GM12878 (cell line): ENCODE data around the gene PGBD5. TPM values are rescaled to one million over a fixed set of nuclear protein-coding genes. Genes with fewer than 3 reads are reported as not detected.

Source experiments
- ATAC-seq: fragments of 200-7000 bp; cut with Tn5 transposase; 3 replicates; pipeline ENCODE4 v1.9.1; 2020; ENCODE audit warnings: mild to moderate bottlenecking, moderate library complexity
- BruUV-seq: library from RNA; stranded (reverse); fragments of 400-500 nt; replicated peaks from 2 replicates; lab custom pipeline; 2021; lab: Mats Ljungman, UMichigan
- CTCF ChIA-PET: fragments of 300-600 bp; sonication (Branson Sonifier 250); formaldehyde crosslinking; extraction: SDS; loops from one replicate; lab custom pipeline; 2021; ENCODE audit warnings: inconsistent platforms; lab: Yijun Ruan, JAX
- POLR2A ChIA-PET: fragments of 350-600 bp; formaldehyde crosslinking; extraction: SDS; loops from one replicate; lab custom pipeline; 2021; ENCODE audit warnings: inconsistent platforms; lab: Charles Lee
- RAD21 ChIA-PET: fragments of 300-600 bp; sonication (Branson Sonifier 250); formaldehyde crosslinking; loops from one replicate; lab custom pipeline; 2023; ENCODE audit warnings: antibody characterized with exemption; ENCODE audit not compliant: unreplicated experiment; lab: Charles Lee
- SMC1A ChIA-PET: fragments of 300-600 bp; sonication (Branson Sonifier 250); formaldehyde crosslinking; loops from one replicate; lab custom pipeline; 2023; ENCODE audit not compliant: unreplicated experiment, uncharacterized antibody; lab: Charles Lee
- DNase-seq: peaks from one replicate; pipeline ENCODE4 v3.0.0-alpha.2; 2011; ENCODE audit warnings: low read depth, low spot score
- FAIRE-seq: peaks from 3 replicates; lab custom pipeline; 2011; peaks lifted over from hg19 to GRCh38; lab: Jason Lieb, UNC
- H2AFZ ChIP-seq: 2 replicates; pipeline ENCODE4 v1.6.0; 2011; ENCODE audit warnings: low read depth, low read length, control low read depth; ENCODE audit not compliant: control insufficient read depth
- H3K27ac ChIP-seq: 2 replicates; pipeline ENCODE4 v1.5.1; 2011; ENCODE audit warnings: control low read depth; ENCODE audit not compliant: control insufficient read depth, insufficient read depth
- H3K27me3 ChIP-seq, 2 experiments: replicated peaks in 1 of 2; 2 replicates each; pipeline versions ENCODE4 v1.6.0 to v1.6.1; 2011; ENCODE audit warnings: low read length in 1 of 2; ENCODE audit not compliant: control insufficient read depth in 2 of 2, insufficient read depth in 2 of 2
- H3K36me3 ChIP-seq, 2 experiments: 2 replicates each; pipeline ENCODE4 v1.5.1; 2011; ENCODE audit warnings: low read length in 1 of 2; ENCODE audit not compliant: control insufficient read depth in 2 of 2, insufficient read depth in 2 of 2
- H3K4me1 ChIP-seq: 2 replicates; pipeline ENCODE4 v1.6.1; 2011; ENCODE audit warnings: mild to moderate bottlenecking, low read length, moderate library complexity, mixed read lengths; ENCODE audit not compliant: control insufficient read depth, insufficient read depth
- H3K4me2 ChIP-seq: 2 replicates; pipeline ENCODE4 v1.6.0; 2011; ENCODE audit warnings: control low read depth; ENCODE audit not compliant: control insufficient read depth, insufficient read depth
- H3K4me3 ChIP-seq: fragments of 200-600 bp; sonication (generic); 2 replicates; pipeline ENCODE4 v1.5.1; 2016
- H3K79me2 ChIP-seq: 2 replicates; pipeline ENCODE4 v1.6.0; 2011; ENCODE audit warnings: low read length; ENCODE audit not compliant: control insufficient read depth, insufficient read depth
- H3K9ac ChIP-seq: 2 replicates; pipeline ENCODE4 v1.8.0; 2011; ENCODE audit warnings: low read length, control low read depth, mixed read lengths; ENCODE audit not compliant: control insufficient read depth, insufficient read depth
- H3K9me3 ChIP-seq: replicated peaks from 3 replicates; pipeline ENCODE4 v1.5.1; 2011; ENCODE audit warnings: mild to moderate bottlenecking, low read length; ENCODE audit not compliant: control insufficient read depth, insufficient read depth
- H4K20me1 ChIP-seq: 2 replicates; pipeline ENCODE4 v1.6.0; 2011; ENCODE audit not compliant: control insufficient read depth, insufficient read depth
- BCL11A ChIP-seq: IDR thresholded peaks from 2 replicates; pipeline ENCODE4 v1.6.1; 2011; ENCODE audit warnings: low read depth, low read length
- EED ChIP-seq: sonication (generic); IDR thresholded peaks from 2 replicates; pipeline ENCODE4 v1.6.1; 2016; ENCODE audit warnings: antibody characterized with exemption, low read depth
- ESRRA ChIP-seq: IDR thresholded peaks from 2 replicates; pipeline ENCODE4 v1.6.1; 2012; ENCODE audit warnings: mild to moderate bottlenecking, low read length, improper control_type of control experiment
- FOXK2 ChIP-seq: fragments of 450-650 bp; IDR thresholded peaks from 2 replicates; pipeline ENCODE4 v1.6.1; 2017; ENCODE audit warnings: mild to moderate bottlenecking, moderate library complexity
- FOXM1 ChIP-seq: IDR thresholded peaks from 2 replicates; pipeline ENCODE4 v1.6.1; 2012; ENCODE audit warnings: low read depth, mild to moderate bottlenecking, inconsistent platforms, low read length, moderate library complexity
- IKZF1 ChIP-seq: fragments of 450-650 bp; conservative IDR thresholded peaks from 2 replicates; pipeline ENCODE4 v1.6.1; 2017; ENCODE audit warnings: antibody characterized with exemption, mild to moderate bottlenecking
- IRF5 ChIP-seq: fragments of 450-650 bp; IDR thresholded peaks from 2 replicates; pipeline ENCODE4 v1.6.1; 2017; ENCODE audit warnings: borderline replicate concordance
- KDM1A ChIP-seq: fragments of 200-600 bp; sonication (generic); IDR thresholded peaks from 2 replicates; pipeline ENCODE4 v1.6.1; 2016; ENCODE audit warnings: borderline replicate concordance
- MTA3 ChIP-seq: IDR thresholded peaks from 2 replicates; pipeline ENCODE4 v1.6.1; 2012; ENCODE audit warnings: low read length, inconsistent platforms, borderline replicate concordance
- RELA ChIP-seq: fragments of 450-650 bp; IDR thresholded peaks from 2 replicates; pipeline ENCODE4 v1.8.0; 2014; ENCODE audit warnings: borderline replicate concordance; ENCODE audit not compliant: partially characterized antibody
- RUNX3 ChIP-seq: IDR thresholded peaks from 2 replicates; pipeline ENCODE4 v1.6.1; 2012; ENCODE audit warnings: low read length, inconsistent platforms
- SMARCA5 ChIP-seq: fragments of 450-650 bp; IDR thresholded peaks from 2 replicates; pipeline ENCODE4 v1.6.1; 2017; ENCODE audit warnings: mild to moderate bottlenecking
- USF1 ChIP-seq: IDR thresholded peaks from 2 replicates; pipeline ENCODE4 v1.6.1; 2011; ENCODE audit warnings: borderline replicate concordance, low read depth, mild to moderate bottlenecking, moderate library complexity, mixed read lengths, low read length; ENCODE audit not compliant: insufficient read depth; ENCODE audit errors: extremely low read length
- ZNF622 ChIP-seq: fragments of 450-650 bp; IDR thresholded peaks from 2 replicates; pipeline ENCODE4 v1.6.1; 2017; ENCODE audit warnings: mild to moderate bottlenecking, inconsistent platforms
- WGBS: methylation state at CpG from one replicate; pipeline ENCODE4 v1.1.6; 2016; ENCODE audit warnings: low lambda C conversion rate; ENCODE audit not compliant: insufficient replicate concordance, insufficient coverage; ENCODE audit errors: missing lambda C conversion rate; 5-methylcytosine and 5-hydroxymethylcytosine counted together
- in situ Hi-C: fragments of 300-500 bp; cut with MboI; formaldehyde crosslinking; loops from 9 replicates; pipeline ENCODE4 v1.14.3; 2018; ENCODE audit warnings: mixed read lengths
- intact Hi-C: fragments of 100-400 bp; cut with micrococcal nuclease; formaldehyde crosslinking; loops from one replicate; pipeline ENCODE4 v1.14.2; 2022; ENCODE audit not compliant: unreplicated experiment
- polyA plus RNA-seq, 11 experiments: library from polyadenylated mRNA; depleted of rRNA in 4 of 11; unstranded in 6 of 11; stranded (reverse) in 5 of 11; fragments of >200 nt; fragmentation: Nextera tagmentation in 4 of 11; fragmentation: Illumina TruSeq in 1 of 11; extraction: Ambion mirVana in 4 of 11; extraction: Trizol in 1 of 11; gene quantifications; 1 replicate in 1 of 11; 2 replicates in 10 of 11; pipeline versions ENCODE4 v1.2.1 to v1.2.3, GENCODE V29; 2011 to 2016; ENCODE audit warnings: inconsistent platforms in 2 of 11, missing spikeins in 2 of 11, low read depth in 1 of 11
- total RNA-seq, 4 experiments: library from RNA; depleted of rRNA in 3 of 4; stranded (reverse); fragments of >200 nt in 3 of 4; fragmentation: Illumina TruSeq in 1 of 4; extraction: Trizol in 1 of 4; gene quantifications; 2 replicates each; pipeline versions ENCODE4 v1.2.1 to v1.2.3, GENCODE V29; 2013 to 2021

Gene PGBD5
- total and polyA plus RNA-seq, 10 of the 15 experiments (the other 5 are each of a cell fraction or from before 2014, with no cell fraction given): 0.03 TPM; not detected in 9

GRCh38 chr1:230271300-230272035 lies 154.7 kb downstream of the PGBD5 start:
- peaks cover 13% of the 10 kb centered on the region for H3K4me1 ChIP-seq
- no peaks in the 10 kb centered on the region for H3K79me2 ChIP-seq
- WGBS: 87% methylated on average over 20 of the region's 20 CpGs
- BruUV-seq: no TSS peak
- ATAC-seq (no peak), DNase-seq (no peak)
- H3K4me3 ChIP-seq: no peak overlapping the region
- CTCF ChIA-PET: no interaction called here
- RAD21 ChIA-PET: no interaction called here
- SMC1A ChIA-PET: interaction anchor here (0.6 kb wide), 1 partner anchor 235 kb away, joined by 4 read pairs; no protein-coding TSS in a partner anchor
- POLR2A ChIA-PET: no interaction called here
- no peaks in the 10 kb centered on the region for H3K9me3 ChIP-seq
- no peaks in the 10 kb centered on the region for H4K20me1 ChIP-seq
- intact Hi-C loops: no loop called here
- no peak overlapping the region for H3K9ac ChIP-seq
- in situ Hi-C loops: no loop called here
- no peak for TF ChIP-seq RELA
- TF ChIP-seq, all 136 proteins: peak for 0
- H3K4me2 ChIP-seq: no peak overlapping the region
- H2AFZ ChIP-seq: no peak overlapping the region
- peaks cover 0 to 8% of the 10 kb centered on the region in 2 experiments; a peak in 2 of 4 replicates for H3K36me3 ChIP-seq
- H3K27me3 ChIP-seq: no peaks in the 10 kb centered on the region
- no peak for FAIRE-seq
- H3K27ac ChIP-seq: no peak overlapping the region

- in situ Hi-C loops: no loop called here
- no peak for TF ChIP-seq MTA3
- TF ChIP-seq IKZF1: no peak
- TF ChIP-seq BCL11A: no peak
- peak; percentile 38; the same call in 1 of the 2 replicates for TF ChIP-seq EED
- TF ChIP-seq SMARCA5: no peak
- no peak for TF ChIP-seq USF1
- TF ChIP-seq RUNX3: peak; percentile 42; the same call in 1 of the 2 replicates
- no peak for TF ChIP-seq ZNF622
- TF ChIP-seq RELA: no peak
- no peak for TF ChIP-seq IRF5
- TF ChIP-seq FOXM1: peak; percentile 50; the same call in 1 of the 2 replicates
- TF ChIP-seq FOXK2: no peak
- TF ChIP-seq KDM1A: no peak
- no peak for TF ChIP-seq ESRRA
Observed at GRCh38 chr1:230270559-230271281, 155.4 kb downstream of the PGBD5 start.

More at GRCh38 chr1:230270559-230271281, 155.4 kb downstream of the PGBD5 start:
- RAD21 ChIA-PET: interaction anchor here (1.4 kb wide), 1 partner anchor 161 kb away, joined by 5 read pairs; no protein-coding TSS in a partner anchor
- H3K79me2 ChIP-seq: no peaks in the 10 kb centered on the region
- H3K4me3 ChIP-seq: no peak overlapping the region
- BruUV-seq: no TSS peak
- DNase-seq (peak; percentile 23), FAIRE-seq (peak; percentile 31), ATAC-seq (peak; percentile 67)
- no peaks in the 10 kb centered on the region for H3K9me3 ChIP-seq
- H3K4me2 ChIP-seq: peak overlapping the region; percentile 87; the same call in 1 of the 2 replicates
- peaks cover 0 to 4% of the 10 kb centered on the region in 2 experiments; a peak in 2 of 4 replicates for H3K36me3 ChIP-seq
- intact Hi-C loops: no loop called here
- no peaks in the 10 kb centered on the region for H3K27me3 ChIP-seq
- SMC1A ChIA-PET: interaction anchor here (0.6 kb wide), 1 partner anchor 137 kb away, joined by 4 read pairs; no protein-coding TSS in a partner anchor
- H4K20me1 ChIP-seq: no peaks in the 10 kb centered on the region
- H2AFZ ChIP-seq: 0 out of 2 replicates have a peak overlapping the region, but pooled peaks have one; percentile 8
- CTCF ChIA-PET: interaction anchor here (0.7 kb wide), 1 partner anchor 166 kb away, joined by 4 read pairs; no protein-coding TSS in a partner anchor
- 82% methylated on average over 14 of the region's 14 CpGs for WGBS
- no peak overlapping the region for H3K9ac ChIP-seq
- POLR2A ChIA-PET: no interaction called here
- peak overlapping the region; percentile 40 for H3K27ac ChIP-seq
- H3K4me1 ChIP-seq: peaks cover 13% of the 10 kb centered on the region
